IPS-20b (cell line): ENCODE measurements around the gene HSD17B2.

Source experiments
- H3K27ac ChIP-seq: one replicate; pipeline ENCODE4 v1.5.1; 2013; ENCODE audit warnings: low read length
- H3K27me3 ChIP-seq: 2 replicates; pipeline ENCODE4 v1.6.1; 2013; ENCODE audit warnings: mild to moderate bottlenecking, low read length, inconsistent platforms; ENCODE audit not compliant: insufficient read depth
- H3K36me3 ChIP-seq: 2 replicates; pipeline ENCODE4 v1.6.1; 2013; ENCODE audit warnings: low read depth, mild to moderate bottlenecking, inconsistent platforms, low read length, moderate library complexity; ENCODE audit not compliant: insufficient read depth
- H3K4me1 ChIP-seq: 2 replicates; pipeline ENCODE4 v1.6.1; 2013; ENCODE audit warnings: mild to moderate bottlenecking, control low read depth, inconsistent platforms, low read length, moderate library complexity; ENCODE audit not compliant: insufficient read depth
- H3K4me3 ChIP-seq: 2 replicates; pipeline ENCODE4 v1.5.1; 2013; ENCODE audit warnings: mild to moderate bottlenecking, low read length, inconsistent platforms
- H3K9ac ChIP-seq: 2 replicates; pipeline ENCODE4 v1.6.1; 2013; ENCODE audit warnings: low read depth, mild to moderate bottlenecking, inconsistent platforms, low read length, moderate library complexity
- H3K9me3 ChIP-seq: 2 replicates; pipeline ENCODE4 v1.6.1; 2013; ENCODE audit warnings: mild to moderate bottlenecking, low read depth, low read length, inconsistent platforms; ENCODE audit not compliant: insufficient read depth

Gene HSD17B2

DNA sequence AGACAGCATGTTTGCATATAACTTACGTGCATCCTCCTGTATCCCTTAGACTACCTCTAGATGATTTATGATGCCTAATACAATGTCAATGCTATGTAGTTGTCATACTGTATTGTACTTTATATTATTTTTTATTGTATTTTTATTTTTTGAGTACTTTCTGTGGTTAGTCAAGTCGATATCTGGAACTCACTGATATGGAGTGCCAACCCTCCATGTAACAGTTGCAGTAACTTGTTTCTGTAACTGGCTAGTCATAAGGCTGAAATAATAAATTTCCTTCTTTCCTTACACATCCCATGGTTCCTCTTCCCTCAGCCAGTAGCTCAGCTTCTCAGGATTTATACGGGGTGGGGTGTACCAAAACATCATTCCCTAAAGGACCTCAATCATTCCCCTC, 111.5 kb downstream of the HSD17B2 start:
- Histone ChIP-seq H3K27ac (no peak overlapping the region), H3K36me3 (peaks cover 59% of the 10 kb centered on the region), H3K4me1 (no peaks in the 10 kb centered on the region), H3K9ac (no peak overlapping the region), H3K4me3 (no peak overlapping the region), H3K27me3 (no peaks in the 10 kb centered on the region), H3K9me3 (no peaks in the 10 kb centered on the region)

DNA sequence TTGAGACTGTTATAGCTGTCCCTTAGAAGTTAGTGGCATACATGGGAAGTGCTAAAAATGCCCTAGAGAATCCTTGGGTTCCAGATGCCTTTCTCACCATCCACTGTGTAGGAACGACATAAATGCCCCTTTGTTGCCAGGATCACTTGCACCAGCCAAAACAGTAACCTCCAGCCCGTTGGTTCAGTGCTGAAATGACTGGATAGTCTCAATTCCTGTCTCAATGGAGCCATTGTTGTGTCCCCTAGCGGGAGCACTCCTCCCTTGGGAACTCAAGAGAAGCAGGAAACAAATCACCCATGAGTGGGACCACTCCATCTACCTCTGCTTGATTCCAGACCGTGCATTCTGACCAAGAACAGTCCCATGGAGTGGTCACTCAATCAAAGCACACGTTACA, 111.9 kb downstream of the HSD17B2 start:
- Histone ChIP-seq H3K4me3 (no peak overlapping the region), H3K9me3 (no peaks in the 10 kb centered on the region), H3K36me3 (peaks cover 60% of the 10 kb centered on the region), H3K4me1 (no peaks in the 10 kb centered on the region), H3K27me3 (no peaks in the 10 kb centered on the region), H3K9ac (no peak overlapping the region), H3K27ac (no peak overlapping the region)

DNA sequence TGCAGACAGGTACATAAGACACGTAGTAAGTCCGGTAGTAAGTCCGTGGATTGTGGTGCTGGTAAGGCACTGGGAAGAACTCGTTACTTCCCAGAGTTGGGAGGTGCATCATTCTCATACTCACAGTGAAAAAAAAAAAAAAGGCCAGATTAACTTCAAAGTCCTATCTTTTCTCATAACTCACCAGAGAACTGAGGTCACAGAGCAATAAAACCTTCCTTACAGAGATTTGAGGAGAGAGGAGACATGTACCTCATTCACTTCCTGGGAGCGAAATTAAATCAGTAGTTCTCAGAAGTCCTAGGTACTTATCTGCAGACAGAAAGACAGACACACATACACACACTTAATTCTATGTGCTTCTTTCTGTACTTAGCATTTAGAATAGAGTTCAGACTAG, 112.5 kb downstream of the HSD17B2 start:
- Histone ChIP-seq H3K27ac (no peak overlapping the region), H3K9me3 (no peaks in the 10 kb centered on the region), H3K27me3 (no peaks in the 10 kb centered on the region), H3K9ac (no peak overlapping the region), H3K4me3 (no peak overlapping the region), H3K36me3 (peaks cover 60% of the 10 kb centered on the region), H3K4me1 (no peaks in the 10 kb centered on the region)
